HG02943 (cell line): ENCODE data around the gene SOWAHA.

Experiments used
- ATAC-seq: cut with Tn5 transposase; IDR thresholded peaks from one replicate; pipeline ENCODE4 v1.9.1; 2021; ENCODE audit warnings: mild to moderate bottlenecking, low read depth, moderate library complexity; ENCODE audit not compliant: unreplicated experiment

SOWAHA gene

DNA sequence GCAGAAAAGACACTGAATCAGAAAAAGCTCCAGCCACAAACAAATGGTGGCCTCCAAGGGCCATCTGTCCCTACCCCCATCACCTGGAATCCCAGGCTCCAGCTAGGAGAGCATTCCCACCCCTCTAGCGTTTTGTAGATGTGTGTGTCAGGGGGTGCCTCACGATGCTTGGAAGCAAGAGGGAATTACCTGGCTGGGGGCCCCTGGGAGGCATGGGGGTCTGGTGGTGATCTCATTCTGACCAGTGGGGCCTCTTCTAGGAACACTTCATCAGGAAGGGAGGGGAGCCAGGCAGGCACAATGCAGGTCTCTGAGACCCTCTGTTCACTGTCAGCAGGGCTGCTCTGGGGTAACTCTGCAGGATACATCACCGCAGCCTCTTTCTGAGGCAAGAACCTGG, 11.3 kb downstream of the SOWAHA start:
- ATAC-seq: no peak

GRCh38 chr5:132825033-132825833, 12.1 kb downstream of the SOWAHA start:
- no peak for ATAC-seq

DNA sequence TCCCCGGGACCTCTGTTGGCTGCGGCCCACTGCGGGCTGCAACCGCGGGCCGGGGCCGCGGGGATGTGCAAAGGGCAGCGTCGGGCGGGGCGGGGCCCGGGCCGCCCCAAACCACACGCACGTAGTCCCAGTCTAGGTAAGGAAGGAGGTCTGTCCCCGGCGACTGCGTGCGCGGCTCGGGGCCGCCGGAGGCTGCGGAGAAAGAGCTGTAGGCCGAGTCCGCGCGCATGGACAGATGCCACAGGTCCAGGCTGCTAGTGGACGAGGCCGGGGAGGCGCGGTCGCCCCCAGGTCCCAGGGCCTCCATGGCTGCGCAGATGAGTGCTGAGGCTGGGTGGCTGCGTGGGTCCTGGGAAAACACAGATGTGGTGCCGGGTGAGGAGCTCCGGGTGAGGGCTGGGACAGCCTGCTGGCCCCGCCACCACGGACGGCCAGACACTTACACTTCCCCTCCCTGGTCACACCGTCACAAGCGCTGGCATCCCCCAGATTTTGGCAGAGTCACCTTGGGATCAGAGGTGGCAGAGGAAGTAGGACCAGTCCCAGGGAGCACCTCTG, 12.8 kb downstream of the SOWAHA start:
- ATAC-seq: no peak

GRCh38 chr5:132826424-132827082, 13.5 kb downstream of the SOWAHA start:
- ATAC-seq: no peak

- ATAC-seq: no peak
Observed at GRCh38 chr5:132827943-132828673, 15.0 kb downstream of the SOWAHA start.

DNA sequence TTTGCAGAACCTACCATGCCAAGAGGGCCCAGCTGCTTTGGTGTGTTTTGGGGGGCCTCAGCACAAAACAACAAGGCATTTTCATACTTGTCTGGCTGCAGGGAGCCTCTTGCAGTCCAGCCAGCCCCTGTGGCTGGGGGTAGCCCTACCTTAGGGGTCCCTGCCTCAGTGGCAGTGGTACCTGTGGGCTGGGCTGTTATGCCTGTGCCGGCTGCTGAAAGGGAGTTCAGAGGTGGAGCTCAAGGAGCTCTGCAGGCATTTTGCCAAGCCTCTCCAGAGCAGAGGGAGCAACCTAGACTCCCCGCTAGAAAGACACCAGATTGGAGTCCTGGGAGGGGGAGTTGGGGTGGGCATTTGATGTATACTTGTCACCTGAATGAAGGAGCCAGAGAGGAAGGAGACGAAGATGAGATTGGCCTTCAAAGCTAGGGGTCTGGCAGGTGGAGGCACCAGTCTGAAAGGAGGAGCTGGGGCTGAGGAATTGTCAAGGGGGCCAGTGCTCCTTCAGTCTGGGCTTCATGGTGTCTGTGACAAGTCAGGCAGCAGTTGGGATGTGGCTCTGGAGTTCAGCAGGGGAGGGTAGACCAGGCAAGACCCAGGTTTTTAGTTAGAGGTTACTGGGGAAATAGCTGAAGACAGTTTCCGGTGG, 15.9 kb downstream of the SOWAHA start:
- ATAC-seq: no peak

- peak; percentile 70 for ATAC-seq
Observed at GRCh38 chr5:132829742-132830435, 16.8 kb downstream of the SOWAHA start.

DNA sequence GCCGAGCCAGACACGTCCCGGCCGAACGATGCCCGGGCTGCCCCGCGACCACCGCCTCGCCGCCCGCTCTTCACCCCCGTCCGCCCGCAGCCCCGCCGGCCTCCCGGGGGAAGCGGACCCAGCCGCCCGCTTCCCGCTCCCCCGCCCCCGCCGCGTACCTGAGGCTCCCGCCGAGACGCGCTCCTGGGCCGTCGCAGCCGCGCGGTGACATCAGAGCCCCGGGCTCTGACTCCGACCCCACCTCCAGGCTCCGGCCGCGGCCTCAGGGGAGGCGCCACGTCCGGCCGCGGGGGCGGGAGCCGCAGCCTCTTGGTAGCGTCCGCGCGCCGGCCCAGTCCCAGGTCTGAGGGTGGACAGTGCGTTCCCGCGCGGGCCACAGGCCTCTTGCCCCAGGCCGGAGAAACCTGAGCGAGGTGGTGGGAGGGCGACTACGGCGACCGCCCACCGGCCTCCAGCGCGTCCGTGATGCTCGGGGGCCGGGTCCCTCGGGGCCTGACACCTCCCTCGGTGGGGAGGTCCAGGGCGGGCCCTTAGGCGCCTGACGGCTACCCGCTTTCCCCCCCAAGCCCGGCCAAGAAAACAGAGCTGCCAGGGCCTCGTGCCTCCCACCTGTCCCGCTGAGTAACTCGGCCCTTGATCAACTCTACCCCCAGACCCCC, 17.5 kb downstream of the SOWAHA start, which contains the start of gene SHROOM1:
Gene SHROOM1 (minus strand): TSS at position 212 of the 659 bp plus-strand sequence. CDS start 4,507 bp downstream, outside the sequence.
- peak; percentile 66 for ATAC-seq

GRCh38 chr5:132831095-132831860, 18.2 kb downstream of the SOWAHA start:
- ATAC-seq: no peak

- ATAC-seq: no peak
Observed at GRCh38 chr5:132832612-132833011, 19.5 kb downstream of the SOWAHA start.

- no peak for ATAC-seq
Observed at GRCh38 chr5:132834057-132834456, 21.0 kb downstream of the SOWAHA start.

DNA sequence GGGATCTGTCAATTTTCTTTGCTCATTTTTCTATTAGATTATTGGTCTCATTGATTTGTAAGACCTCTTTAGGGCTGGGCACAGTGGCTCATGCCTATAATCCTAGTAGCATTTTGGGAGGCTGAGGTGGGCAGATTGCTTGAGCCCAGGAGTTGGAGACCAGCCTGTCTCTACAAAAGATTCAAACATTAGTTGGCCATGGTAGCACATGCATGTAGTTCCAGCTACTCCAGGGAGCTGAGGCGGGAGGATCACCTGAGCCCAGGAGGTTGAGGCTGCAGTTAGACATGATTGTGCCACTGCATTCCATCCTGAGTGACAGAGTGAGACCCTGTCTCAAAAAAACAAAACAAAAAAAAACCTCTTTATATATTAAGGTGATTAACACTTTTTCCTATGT, 23.8 kb downstream of the SOWAHA start:
- ATAC-seq: no peak

DNA sequence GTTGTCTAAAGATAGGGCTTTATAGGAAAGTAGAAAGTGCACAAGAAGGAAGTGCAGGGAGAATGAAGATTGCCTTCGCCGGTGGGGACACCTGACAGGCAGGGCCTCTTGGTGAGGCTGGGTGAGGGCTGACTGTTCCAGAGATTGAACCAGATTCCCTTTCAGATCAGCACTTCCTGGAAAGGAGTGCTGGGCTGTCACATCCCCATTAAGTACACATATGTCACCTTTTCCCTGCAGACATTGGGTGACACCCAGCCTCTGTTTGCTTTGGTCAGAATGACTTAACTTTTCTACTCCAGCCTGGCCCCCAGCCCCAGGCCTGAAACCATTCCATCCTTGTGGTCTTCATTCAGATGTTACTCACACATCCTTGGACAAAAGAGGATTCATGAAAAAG, 24.8 kb downstream of the SOWAHA start:
- ATAC-seq: no peak

DNA sequence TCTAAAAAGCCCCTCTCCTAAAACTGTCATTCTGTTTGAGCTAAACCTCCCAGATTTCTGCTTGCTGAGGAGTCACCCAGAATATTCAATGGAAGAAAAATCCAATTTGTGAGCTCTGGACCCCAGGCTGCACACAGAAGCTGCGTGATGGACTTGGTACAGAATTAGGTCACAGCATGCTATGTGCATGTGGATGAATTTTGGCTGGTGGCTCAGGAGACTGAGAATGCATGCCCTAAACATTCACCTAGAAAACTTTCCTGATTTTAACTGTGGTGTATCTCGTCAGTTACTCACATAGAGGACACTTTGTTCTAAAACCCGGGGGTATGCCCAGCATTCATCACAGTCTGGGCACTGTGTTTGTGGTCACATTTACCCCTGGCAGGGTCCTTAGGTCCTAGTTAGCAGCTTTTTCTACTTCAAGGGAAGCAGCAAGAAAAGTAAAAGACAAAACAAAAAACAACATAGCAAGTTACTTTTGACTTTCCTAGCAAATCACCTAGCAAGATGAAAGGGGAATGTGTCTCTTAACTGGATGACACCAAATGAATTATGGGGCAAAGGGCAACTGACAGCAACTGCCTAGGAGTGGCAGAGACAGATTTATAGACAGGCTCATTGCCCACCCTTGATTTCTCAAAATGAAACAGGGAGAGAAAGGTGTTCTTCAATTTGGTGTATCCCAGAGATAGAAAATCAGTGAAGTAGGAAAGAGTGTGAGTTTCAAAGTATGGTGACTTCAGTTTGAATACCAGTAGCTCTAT, 25.6 kb downstream of the SOWAHA start:
- no peak for ATAC-seq

- no peak for ATAC-seq
Observed at GRCh38 chr5:132839426-132840301, 26.6 kb downstream of the SOWAHA start.

- ATAC-seq: no peak
Observed at GRCh38 chr5:132840313-132840712, 27.2 kb downstream of the SOWAHA start.

- ATAC-seq: no peak
Observed at GRCh38 chr5:132840896-132841295, 27.8 kb downstream of the SOWAHA start.
